WERI-Rb-1 (cell line): ENCODE data around the gene SMC4.

Experiments
- DNase-seq: peaks from one replicate; pipeline ENCODE4 v3.0.0-alpha.2; 2020
- H3K27ac ChIP-seq: fragments of 250-450 bp; sonication (Bioruptor Pico); 2 replicates; pipeline ENCODE4 v1.5.1; 2020; ENCODE audit warnings: mild to moderate bottlenecking, moderate library complexity
- H3K27me3 ChIP-seq: fragments of 250-450 bp; sonication (Bioruptor Pico); 2 replicates; pipeline ENCODE4 v1.5.1; 2021; ENCODE audit warnings: mild to moderate bottlenecking, low read depth, moderate library complexity; ENCODE audit not compliant: insufficient read depth, severe bottlenecking
- H3K36me3 ChIP-seq: fragments of 250-450 bp; sonication (Bioruptor Pico); 2 replicates; pipeline ENCODE4 v1.5.1; 2020; ENCODE audit warnings: mild to moderate bottlenecking, moderate library complexity
- H3K4me3 ChIP-seq: 2 replicates; pipeline ENCODE4 v1.5.1; 2011; ENCODE audit warnings: low read depth, mild to moderate bottlenecking, control low read depth, low read length
- H3K9me3 ChIP-seq: fragments of 250-450 bp; sonication (Bioruptor Pico); 2 replicates; pipeline ENCODE4 v1.5.1; 2021; ENCODE audit warnings: mild to moderate bottlenecking, moderate library complexity; ENCODE audit not compliant: severe bottlenecking
- TF ChIP-seq, protein P1 (sequence below): IDR thresholded peaks from 2 replicates; pipeline ENCODE4 v1.5.1; 2011; ENCODE audit warnings: low read depth, mild to moderate bottlenecking, control low read depth, inconsistent platforms, low read length

The SMC4 gene

DNA sequence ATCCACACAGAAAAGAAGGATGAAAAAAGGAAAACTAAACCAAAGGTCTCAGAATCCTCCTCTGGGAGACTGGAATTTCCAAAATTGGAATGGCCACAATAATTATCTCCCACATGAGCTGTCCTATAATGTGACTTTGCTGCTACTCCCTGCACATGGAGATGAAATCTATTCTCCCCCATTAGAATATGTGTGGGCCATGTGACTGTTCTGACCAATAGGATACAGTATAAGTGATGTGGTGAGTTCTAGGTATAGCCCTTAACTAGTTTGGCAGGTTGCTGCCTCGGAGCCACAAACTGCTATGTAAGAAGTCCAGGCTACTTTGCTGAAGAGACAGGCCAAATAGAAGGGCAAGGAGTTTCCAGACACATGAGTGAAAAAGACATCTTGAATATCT is 45.0 kb downstream of the SMC4 start:
- no peak overlapping the region for H3K27ac ChIP-seq
- TF ChIP-seq, protein P1, sequence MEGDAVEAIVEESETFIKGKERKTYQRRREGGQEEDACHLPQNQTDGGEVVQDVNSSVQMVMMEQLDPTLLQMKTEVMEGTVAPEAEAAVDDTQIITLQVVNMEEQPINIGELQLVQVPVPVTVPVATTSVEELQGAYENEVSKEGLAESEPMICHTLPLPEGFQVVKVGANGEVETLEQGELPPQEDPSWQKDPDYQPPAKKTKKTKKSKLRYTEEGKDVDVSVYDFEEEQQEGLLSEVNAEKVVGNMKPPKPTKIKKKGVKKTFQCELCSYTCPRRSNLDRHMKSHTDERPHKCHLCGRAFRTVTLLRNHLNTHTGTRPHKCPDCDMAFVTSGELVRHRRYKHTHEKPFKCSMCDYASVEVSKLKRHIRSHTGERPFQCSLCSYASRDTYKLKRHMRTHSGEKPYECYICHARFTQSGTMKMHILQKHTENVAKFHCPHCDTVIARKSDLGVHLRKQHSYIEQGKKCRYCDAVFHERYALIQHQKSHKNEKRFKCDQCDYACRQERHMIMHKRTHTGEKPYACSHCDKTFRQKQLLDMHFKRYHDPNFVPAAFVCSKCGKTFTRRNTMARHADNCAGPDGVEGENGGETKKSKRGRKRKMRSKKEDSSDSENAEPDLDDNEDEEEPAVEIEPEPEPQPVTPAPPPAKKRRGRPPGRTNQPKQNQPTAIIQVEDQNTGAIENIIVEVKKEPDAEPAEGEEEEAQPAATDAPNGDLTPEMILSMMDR = no peak
- H3K9me3 ChIP-seq = peaks cover 2% of the 10 kb centered on the region
- no peaks in the 10 kb centered on the region; the same call in 1 of the 2 replicates for H3K36me3 ChIP-seq
- no peak overlapping the region for H3K4me3 ChIP-seq
- no peak for DNase-seq
- no peaks in the 10 kb centered on the region for H3K27me3 ChIP-seq

DNA sequence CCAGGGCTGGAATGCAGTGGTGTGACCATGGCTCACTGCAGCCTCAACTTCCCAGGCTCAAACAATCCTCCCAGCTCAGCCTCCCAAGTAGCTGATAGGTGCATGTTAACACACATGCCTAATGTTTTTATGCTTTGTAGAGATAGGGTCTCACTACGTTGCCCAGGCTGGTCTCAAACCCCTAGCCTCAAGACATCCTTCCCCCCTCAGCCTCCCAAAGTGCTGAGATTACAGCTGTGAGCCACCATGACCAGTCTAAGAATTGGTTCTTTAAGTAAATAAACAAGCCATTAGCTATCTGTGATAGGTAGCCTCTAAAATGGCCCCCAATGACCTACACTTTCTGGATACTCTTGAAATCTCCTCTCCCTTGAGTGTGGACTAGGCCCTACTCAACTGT is 46.4 kb downstream of the SMC4 start:
- peaks cover 3% of the 10 kb centered on the region for H3K9me3 ChIP-seq
- H3K36me3 ChIP-seq = no peaks in the 10 kb centered on the region
- H3K27ac ChIP-seq = no peak overlapping the region
- no peaks in the 10 kb centered on the region for H3K27me3 ChIP-seq
- TF ChIP-seq, protein P1 = no peak
- no peak overlapping the region for H3K4me3 ChIP-seq
- no peak for DNase-seq

GRCh38 chr3:160446522-160447056 is 47.1 kb downstream of the SMC4 start:
- no peak for DNase-seq
- H3K27ac ChIP-seq = no peak overlapping the region
- H3K4me3 ChIP-seq = no peak overlapping the region
- peaks cover 3% of the 10 kb centered on the region for H3K9me3 ChIP-seq
- TF ChIP-seq, protein P1 = no peak
- H3K27me3 ChIP-seq = no peaks in the 10 kb centered on the region
- H3K36me3 ChIP-seq = no peaks in the 10 kb centered on the region

GRCh38 chr3:160447544-160447943 is 48.1 kb downstream of the SMC4 start:
- Histone ChIP-seq H3K36me3 (no peaks in the 10 kb centered on the region), H3K9me3 (peaks cover 3% of the 10 kb centered on the region), H3K27me3 (no peaks in the 10 kb centered on the region), H3K4me3 (no peak overlapping the region), H3K27ac (no peak overlapping the region)
- DNase-seq = no peak
- TF ChIP-seq, protein P1 = no peak

GRCh38 chr3:160448845-160449635 is 49.6 kb downstream of the SMC4 start:
- peaks cover 3% of the 10 kb centered on the region for H3K9me3 ChIP-seq
- H3K27ac ChIP-seq = no peak overlapping the region
- H3K27me3 ChIP-seq = no peaks in the 10 kb centered on the region
- H3K4me3 ChIP-seq = no peak overlapping the region
- TF ChIP-seq, protein P1 = no peak
- DNase-seq = no peak
- H3K36me3 ChIP-seq = no peaks in the 10 kb centered on the region
